GM12878 (cell line): ENCODE data around the gene FUT8. TPM values are rescaled to one million over a fixed set of nuclear protein-coding genes. Genes with fewer than 3 reads are reported as not detected.

ENCODE experiments used
- ATAC-seq: fragments of 200-7000 bp; cut with Tn5 transposase; 3 replicates; pipeline ENCODE4 v1.9.1; 2020; ENCODE audit warnings: mild to moderate bottlenecking, moderate library complexity
- BruUV-seq: library from RNA; stranded (reverse); fragments of 400-500 nt; replicated peaks from 2 replicates; lab custom pipeline; 2021; lab: Mats Ljungman, UMichigan
- CTCF ChIA-PET: fragments of 300-600 bp; sonication (Branson Sonifier 250); formaldehyde crosslinking; extraction: SDS; loops from one replicate; lab custom pipeline; 2021; ENCODE audit warnings: inconsistent platforms; lab: Yijun Ruan, JAX
- POLR2A ChIA-PET: fragments of 350-600 bp; formaldehyde crosslinking; extraction: SDS; loops from one replicate; lab custom pipeline; 2021; ENCODE audit warnings: inconsistent platforms; lab: Charles Lee
- RAD21 ChIA-PET: fragments of 300-600 bp; sonication (Branson Sonifier 250); formaldehyde crosslinking; loops from one replicate; lab custom pipeline; 2023; ENCODE audit warnings: antibody characterized with exemption; ENCODE audit not compliant: unreplicated experiment; lab: Charles Lee
- SMC1A ChIA-PET: fragments of 300-600 bp; sonication (Branson Sonifier 250); formaldehyde crosslinking; loops from one replicate; lab custom pipeline; 2023; ENCODE audit not compliant: unreplicated experiment, uncharacterized antibody; lab: Charles Lee
- DNase-seq: peaks from one replicate; pipeline ENCODE4 v3.0.0-alpha.2; 2011; ENCODE audit warnings: low read depth, low spot score
- FAIRE-seq: peaks from 3 replicates; lab custom pipeline; 2011; peaks lifted over from hg19 to GRCh38; lab: Jason Lieb, UNC
- H2AFZ ChIP-seq: 2 replicates; pipeline ENCODE4 v1.6.0; 2011; ENCODE audit warnings: low read depth, low read length, control low read depth; ENCODE audit not compliant: control insufficient read depth
- H3K27ac ChIP-seq: 2 replicates; pipeline ENCODE4 v1.5.1; 2011; ENCODE audit warnings: control low read depth; ENCODE audit not compliant: control insufficient read depth, insufficient read depth
- H3K27me3 ChIP-seq, 2 experiments: replicated peaks in 1 of 2; 2 replicates each; pipeline versions ENCODE4 v1.6.0 to v1.6.1; 2011; ENCODE audit warnings: low read length in 1 of 2; ENCODE audit not compliant: control insufficient read depth in 2 of 2, insufficient read depth in 2 of 2
- H3K36me3 ChIP-seq, 2 experiments: 2 replicates each; pipeline ENCODE4 v1.5.1; 2011; ENCODE audit warnings: low read length in 1 of 2; ENCODE audit not compliant: control insufficient read depth in 2 of 2, insufficient read depth in 2 of 2
- H3K4me1 ChIP-seq: 2 replicates; pipeline ENCODE4 v1.6.1; 2011; ENCODE audit warnings: mild to moderate bottlenecking, low read length, moderate library complexity, mixed read lengths; ENCODE audit not compliant: control insufficient read depth, insufficient read depth
- H3K4me2 ChIP-seq: 2 replicates; pipeline ENCODE4 v1.6.0; 2011; ENCODE audit warnings: control low read depth; ENCODE audit not compliant: control insufficient read depth, insufficient read depth
- H3K4me3 ChIP-seq: fragments of 200-600 bp; sonication (generic); 2 replicates; pipeline ENCODE4 v1.5.1; 2016
- H3K79me2 ChIP-seq: 2 replicates; pipeline ENCODE4 v1.6.0; 2011; ENCODE audit warnings: low read length; ENCODE audit not compliant: control insufficient read depth, insufficient read depth
- H3K9ac ChIP-seq: 2 replicates; pipeline ENCODE4 v1.8.0; 2011; ENCODE audit warnings: low read length, control low read depth, mixed read lengths; ENCODE audit not compliant: control insufficient read depth, insufficient read depth
- H3K9me3 ChIP-seq: replicated peaks from 3 replicates; pipeline ENCODE4 v1.5.1; 2011; ENCODE audit warnings: mild to moderate bottlenecking, low read length; ENCODE audit not compliant: control insufficient read depth, insufficient read depth
- H4K20me1 ChIP-seq: 2 replicates; pipeline ENCODE4 v1.6.0; 2011; ENCODE audit not compliant: control insufficient read depth, insufficient read depth
- ELK1 ChIP-seq: IDR thresholded peaks from 2 replicates; pipeline ENCODE4 v1.6.1; 2012; ENCODE audit warnings: low read depth, low read length, improper control_type of control experiment
- ZBTB40 ChIP-seq: fragments of 450-650 bp; IDR thresholded peaks from 2 replicates; pipeline ENCODE4 v1.6.1; 2016; ENCODE audit warnings: mild to moderate bottlenecking, moderate library complexity, borderline replicate concordance
- WGBS: methylation state at CpG from one replicate; pipeline ENCODE4 v1.1.6; 2016; ENCODE audit warnings: low lambda C conversion rate; ENCODE audit not compliant: insufficient replicate concordance, insufficient coverage; ENCODE audit errors: missing lambda C conversion rate; 5-methylcytosine and 5-hydroxymethylcytosine counted together
- in situ Hi-C: fragments of 300-500 bp; cut with MboI; formaldehyde crosslinking; loops from 9 replicates; pipeline ENCODE4 v1.14.3; 2018; ENCODE audit warnings: mixed read lengths
- intact Hi-C: fragments of 100-400 bp; cut with micrococcal nuclease; formaldehyde crosslinking; loops from one replicate; pipeline ENCODE4 v1.14.2; 2022; ENCODE audit not compliant: unreplicated experiment
- polyA plus RNA-seq, 11 experiments: library from polyadenylated mRNA; depleted of rRNA in 4 of 11; unstranded in 6 of 11; stranded (reverse) in 5 of 11; fragments of >200 nt; fragmentation: Nextera tagmentation in 4 of 11; fragmentation: Illumina TruSeq in 1 of 11; extraction: Ambion mirVana in 4 of 11; extraction: Trizol in 1 of 11; gene quantifications; 1 replicate in 1 of 11; 2 replicates in 10 of 11; pipeline versions ENCODE4 v1.2.1 to v1.2.3, GENCODE V29; 2011 to 2016; ENCODE audit warnings: inconsistent platforms in 2 of 11, missing spikeins in 2 of 11, low read depth in 1 of 11
- total RNA-seq, 4 experiments: library from RNA; depleted of rRNA in 3 of 4; stranded (reverse); fragments of >200 nt in 3 of 4; fragmentation: Illumina TruSeq in 1 of 4; extraction: Trizol in 1 of 4; gene quantifications; 2 replicates each; pipeline versions ENCODE4 v1.2.1 to v1.2.3, GENCODE V29; 2013 to 2021

FUT8 gene
- total and polyA plus RNA-seq, 10 of the 15 experiments (the other 5 are each of a cell fraction or from before 2014, with no cell fraction given): 21.3 to 106 (median 66.3) TPM

- ATAC-seq (no peak), FAIRE-seq (no peak), DNase-seq (no peak)
- Histone ChIP-seq H2AFZ (no peak overlapping the region), H3K36me3 (peaks cover 0 to 6% of the 10 kb centered on the region in 2 experiments; a peak in 2 of 4 replicates), H3K4me1 (no peaks in the 10 kb centered on the region; the same call in 1 of the 2 replicates), H3K4me2 (no peak overlapping the region), H3K4me3 (no peak overlapping the region), H3K9ac (no peak overlapping the region), H3K79me2 (no peaks in the 10 kb centered on the region; the same call in 1 of the 2 replicates), H3K27me3 (no peaks in the 10 kb centered on the region), H3K27ac (no peak overlapping the region), H4K20me1 (no peaks in the 10 kb centered on the region), H3K9me3 (no peaks in the 10 kb centered on the region)
- in situ Hi-C loops (no loop called here), intact Hi-C loops (no loop called here)
- no TSS peak for BruUV-seq
- CTCF ChIA-PET: interaction anchor here (0.9 kb wide), 1 partner anchor 54 kb away, joined by 3 read pairs; no protein-coding TSS in a partner anchor
- POLR2A ChIA-PET: no interaction called here
- 96% methylated on average over 1 of the region's 1 CpG for WGBS
- TF ChIP-seq ZBTB40 (peak; percentile 76), ELK1 (no peak)
- RAD21 ChIA-PET: interaction anchor here (1.0 kb wide), 1 partner anchor 214 kb away, joined by 3 read pairs; no protein-coding TSS in a partner anchor
- SMC1A ChIA-PET: interaction anchor here (1.1 to 3.7 kb wide), 4 partner anchors 14 to 214 kb away, joined by 3 to 18 read pairs (median 3); no protein-coding TSS in a partner anchor
Measured at GRCh38 chr14:65628664-65629063, 216.1 kb downstream of the FUT8 start.
